Activated CD4-positive, CD25-positive, alpha-beta regulatory T cell treated with anti-CD3 and anti-CD28 coated beads, Interleukin-2, amount 50 U/mL, for 16 hours (primary cell): ENCODE data around the gene PIPOX.

ENCODE experiments used
- DNase-seq: peaks from one replicate; pipeline ENCODE4 v3.0.0-alpha.2; 2020; ENCODE audit warnings: low read depth, low spot score

The PIPOX gene

GRCh38 chr17:29048440-29049368 lies 5.8 kb downstream of the PIPOX start:
- no peak for DNase-seq

DNA sequence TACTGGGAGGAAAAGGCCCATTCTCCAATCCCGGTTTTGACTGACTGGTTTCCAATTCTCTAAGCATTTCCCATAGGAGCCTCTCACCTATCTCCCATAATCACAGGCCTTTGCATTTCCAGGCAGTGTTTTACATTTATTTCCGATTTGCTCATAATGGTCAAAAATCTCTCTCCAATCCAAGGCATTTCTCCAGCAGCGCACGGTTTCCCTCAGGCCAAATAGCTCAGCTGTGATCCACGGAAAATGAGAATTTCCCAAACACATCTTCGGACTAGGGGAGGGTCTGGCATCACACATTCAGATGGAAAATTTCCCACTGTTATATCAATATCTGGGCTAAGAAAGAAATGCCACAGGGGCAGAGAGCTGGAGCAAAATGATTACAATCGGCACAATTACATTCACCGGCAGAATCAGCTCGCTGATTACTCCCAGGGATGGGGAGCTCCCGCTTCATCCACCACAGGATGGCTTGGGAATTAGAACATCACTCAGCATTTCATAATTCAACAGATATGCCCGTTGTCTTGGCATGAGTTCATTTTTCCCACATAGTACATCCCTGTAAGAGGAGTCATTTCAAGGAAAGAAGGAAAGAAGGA lies 6.7 kb downstream of the PIPOX start:
- no peak for DNase-seq

GRCh38 chr17:29050176-29050575 lies 7.2 kb downstream of the PIPOX start:
- no peak for DNase-seq

- DNase-seq, result no peak
These were observed 8.3 kb downstream of the PIPOX start for GRCh38 chr17:29051194-29051593.

DNA sequence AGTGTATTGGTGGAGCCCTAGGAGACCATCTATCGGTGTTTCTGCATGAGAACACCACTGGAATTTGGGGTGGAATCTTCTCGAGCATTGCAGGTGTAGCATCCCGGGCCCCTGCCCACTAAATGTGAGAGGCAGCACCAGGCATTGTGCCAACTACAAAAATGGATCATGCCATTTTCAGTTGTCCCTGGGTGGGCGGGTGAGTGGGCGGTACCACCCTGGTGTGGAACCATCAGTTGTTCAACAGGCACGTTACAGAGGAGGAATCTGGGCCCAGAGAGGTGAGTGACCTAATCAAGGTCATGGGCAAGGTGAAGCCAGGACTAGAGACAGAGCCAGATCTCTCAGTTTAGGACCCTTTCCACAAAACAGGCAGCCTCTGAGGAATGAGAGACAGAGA lies 8.8 kb downstream of the PIPOX start:
- no peak for DNase-seq

GRCh38 chr17:29054835-29055234 lies 11.9 kb downstream of the PIPOX start:
- DNase-seq, result no peak

GRCh38 chr17:29057361-29057760 lies 14.4 kb downstream of the PIPOX start:
- DNase-seq, result no peak

DNA sequence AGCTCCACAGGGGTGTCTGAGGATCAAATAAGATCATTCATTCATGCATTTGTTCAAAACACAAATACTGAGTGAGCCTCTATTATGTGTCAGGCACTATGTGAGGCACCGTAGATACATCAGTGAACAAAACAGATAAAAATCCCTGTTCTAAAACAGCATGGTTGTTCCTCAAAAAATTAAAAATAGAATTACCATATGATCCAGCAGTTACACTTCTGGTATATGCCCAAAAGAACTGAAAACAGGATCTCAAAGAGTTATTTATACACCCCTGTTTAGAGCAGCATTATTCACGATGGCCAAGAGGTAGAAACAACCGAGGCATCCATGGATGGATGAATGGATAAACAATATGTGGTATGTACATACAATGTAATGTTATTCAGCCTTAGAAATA lies 15.4 kb downstream of the PIPOX start:
- no peak for DNase-seq

DNA sequence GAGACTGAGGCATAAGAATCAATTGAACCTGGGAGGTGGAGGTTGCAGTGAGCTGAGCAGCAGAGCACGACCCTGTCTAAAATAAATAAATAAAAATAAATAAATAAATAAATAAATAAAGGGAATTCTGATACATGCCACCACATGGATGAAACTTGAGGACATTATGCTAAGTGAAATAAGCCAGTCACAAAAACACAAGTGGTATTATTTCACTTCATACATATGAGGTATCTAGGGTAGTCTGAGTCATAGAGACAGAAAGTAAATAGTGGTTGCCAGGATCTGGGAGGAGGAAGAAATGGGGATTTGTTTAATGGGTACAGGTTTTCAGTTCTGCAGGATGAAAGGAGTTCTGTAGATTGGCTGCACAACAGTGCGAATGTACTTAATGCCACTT lies 16.3 kb downstream of the PIPOX start:
- DNase-seq, result no peak

- no peak for DNase-seq
These were observed 17.5 kb downstream of the PIPOX start for GRCh38 chr17:29060475-29060874.

DNA sequence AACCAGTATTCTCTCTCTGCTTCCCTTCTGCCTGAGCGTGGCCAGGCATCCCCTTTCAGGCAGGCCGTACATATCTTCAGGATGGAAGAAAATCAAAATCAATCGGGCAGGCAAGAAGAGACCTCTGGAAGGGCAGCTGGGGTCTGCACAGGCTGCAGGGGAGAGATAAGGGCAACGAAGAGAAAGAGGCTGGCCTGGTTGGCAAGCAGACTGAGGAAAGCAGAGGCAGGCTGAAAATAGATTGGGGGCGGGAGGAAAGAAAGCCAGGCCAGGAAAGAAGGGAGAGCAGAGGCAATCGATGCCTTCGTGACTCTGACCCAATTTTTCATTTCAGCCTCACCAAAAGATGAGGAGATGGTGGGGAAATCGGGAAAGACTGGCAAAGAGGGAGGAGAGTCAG lies 18.1 kb downstream of the PIPOX start:
- DNase-seq, result no peak

DNA sequence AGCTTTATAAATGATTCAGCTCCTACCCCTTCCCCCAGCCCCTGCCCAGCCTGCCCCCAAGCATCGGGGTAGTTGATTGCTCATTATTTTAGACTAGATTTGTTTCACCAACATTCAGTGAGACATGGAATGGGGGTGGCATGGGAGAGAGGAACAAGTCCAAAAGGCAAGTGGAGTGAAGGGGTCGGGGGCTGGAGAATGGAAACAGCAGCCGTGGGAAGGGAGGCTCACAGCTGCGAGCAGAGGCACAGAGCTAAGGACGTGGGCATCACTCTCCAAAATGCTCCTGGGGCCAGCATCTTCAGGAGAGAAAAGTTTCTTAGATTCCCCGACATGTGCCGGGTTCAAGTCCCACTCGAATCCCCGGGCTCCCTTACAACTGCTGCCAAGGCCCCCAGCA lies 19.3 kb downstream of the PIPOX start:
- DNase-seq, result no peak

DNA sequence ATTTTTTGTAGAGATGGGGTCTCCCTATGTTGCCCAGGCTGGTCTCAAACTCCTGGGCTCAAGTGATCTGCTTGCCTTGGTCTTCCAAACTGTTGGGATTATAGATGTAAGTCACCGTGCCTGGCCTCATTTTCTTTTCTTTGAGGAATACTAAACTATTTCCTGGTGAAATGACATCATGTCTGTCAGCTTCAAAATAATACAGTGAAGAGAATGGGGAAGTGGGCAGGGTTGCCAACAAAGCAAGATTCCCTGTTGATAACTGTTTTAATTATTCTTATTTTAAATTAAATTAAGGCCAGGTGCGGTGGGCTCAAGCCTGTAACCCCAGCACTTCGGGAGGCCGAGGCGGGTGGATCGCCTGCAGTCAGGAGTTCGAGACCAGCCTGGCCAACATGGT lies 21.1 kb downstream of the PIPOX start:
- DNase-seq, result no peak

DNA sequence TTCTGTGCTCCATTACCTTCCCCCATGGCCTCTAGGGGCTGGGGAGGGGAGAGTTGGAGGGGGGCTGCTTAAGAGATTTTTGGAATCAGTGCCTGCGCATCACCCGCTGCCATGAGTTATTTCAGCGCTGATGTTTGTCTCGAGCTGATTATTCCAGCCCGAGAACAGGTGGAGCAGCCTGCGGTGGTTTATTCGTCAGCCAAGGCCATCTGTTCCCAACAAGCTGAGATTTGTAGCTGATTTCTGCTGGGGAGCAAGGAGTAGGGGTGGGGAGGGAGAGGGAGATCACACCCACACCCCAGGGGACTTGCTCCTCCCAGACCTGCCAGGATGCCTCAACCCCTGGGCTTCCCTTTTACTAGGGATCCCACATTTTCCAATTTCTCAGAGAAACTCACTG lies 23.1 kb downstream of the PIPOX start:
- no peak for DNase-seq

DNA sequence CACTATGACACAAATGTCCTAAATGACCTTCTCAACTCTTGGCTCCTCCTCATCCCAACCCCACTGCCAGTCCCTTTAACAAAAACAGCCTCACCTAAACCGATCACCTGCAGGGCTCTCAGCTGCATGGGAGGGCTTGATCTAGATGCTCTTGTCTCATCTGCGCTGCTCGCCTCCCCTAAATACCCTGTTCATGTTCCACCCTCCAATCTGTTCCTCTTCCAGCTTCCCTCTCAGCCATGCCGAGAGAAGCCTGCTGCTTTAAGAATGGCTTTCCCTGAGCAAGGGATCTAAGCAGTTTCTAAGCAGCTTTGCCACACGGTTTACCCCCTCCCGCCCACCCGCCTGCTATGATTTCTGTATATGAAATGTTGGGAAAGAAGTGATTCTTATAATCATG lies 23.7 kb downstream of the PIPOX start:
- DNase-seq, result no peak

DNA sequence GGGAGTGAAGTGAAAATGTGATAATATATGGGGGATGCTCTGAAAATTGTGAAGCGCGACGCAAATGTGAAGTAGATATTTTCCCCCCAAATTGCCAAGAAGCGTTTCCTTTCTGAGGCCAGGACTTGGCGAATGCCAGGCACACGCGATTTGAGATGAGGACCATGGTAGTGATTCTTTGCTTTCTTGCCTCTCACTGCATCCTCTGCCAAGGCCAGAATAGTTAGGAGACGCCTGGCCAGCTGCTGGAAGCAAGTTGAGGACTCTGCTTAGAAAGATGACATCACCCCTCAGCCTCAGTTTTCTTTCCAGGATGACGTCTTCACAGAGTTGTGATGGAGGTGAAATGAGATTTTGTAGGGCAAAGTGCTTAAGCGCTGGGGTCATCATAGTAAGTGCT lies 25.9 kb downstream of the PIPOX start:
- DNase-seq, result no peak

GRCh38 chr17:29069526-29070041 lies 26.6 kb downstream of the PIPOX start:
- DNase-seq, result no peak

- no peak for DNase-seq
These were observed 27.4 kb downstream of the PIPOX start for GRCh38 chr17:29070308-29070707.

- no peak for DNase-seq
These were observed 27.8 kb downstream of the PIPOX start for GRCh38 chr17:29070781-29071180.

GRCh38 chr17:29071303-29071702 lies 28.4 kb downstream of the PIPOX start:
- DNase-seq, result no peak

- DNase-seq, result no peak
These were observed 30.1 kb downstream of the PIPOX start for GRCh38 chr17:29073045-29073444.

- DNase-seq, result no peak
These were observed 30.6 kb downstream of the PIPOX start for GRCh38 chr17:29073520-29073919.

GRCh38 chr17:29074488-29074887 lies 31.5 kb downstream of the PIPOX start:
- no peak for DNase-seq
